ENCODE data around the gene NDUFA8.

- no peak for TF ChIP-seq POLR2AphosphoS5 (IDR thresholded peaks at IDR 0.05; ENCODE audit: low read depth, low read length)
- no peak for TF ChIP-seq POLR2A (IDR thresholded peaks at IDR 0.05; ENCODE audit: low read depth, low read length)
Measured at GRCh38 chr9:122095010-122095767, 64.4 kb downstream of the NDUFA8 start.
